Caco-2 (cell line): ENCODE data around the gene ANAPC5. TPM values are rescaled to one million over a fixed set of nuclear protein-coding genes. Genes with fewer than 3 reads are reported as not detected.

Experiments
- BruUV-seq: library from RNA; stranded (reverse); fragments of 400-500 nt; replicated peaks from 2 replicates; lab custom pipeline; 2021; lab: Mats Ljungman, UMichigan
- CTCF ChIA-PET: fragments of 300-600 bp; sonication (Branson Sonifier 250); formaldehyde crosslinking; loops from one replicate; lab custom pipeline; 2022; ENCODE audit warnings: antibody characterized with exemption; lab: Charles Lee
- POLR2A ChIA-PET: fragments of 300-600 bp; sonication (Branson Sonifier 250); formaldehyde crosslinking; loops from one replicate; lab custom pipeline; 2022; ENCODE audit warnings: antibody characterized with exemption; lab: Charles Lee
- DNase-seq, 2 experiments: peaks; one replicate each; pipeline versions ENCODE4 v3.0.0 to v3.0.0-alpha.2; 2020 to 2022
- H3K27me3 ChIP-seq: replicated peaks from 2 replicates; pipeline ENCODE4 v1.6.0; 2011; ENCODE audit warnings: low read length; ENCODE audit not compliant: control insufficient read depth, insufficient read depth
- H3K36me3 ChIP-seq: 2 replicates; pipeline ENCODE4 v1.5.1; 2011; ENCODE audit warnings: low read length; ENCODE audit not compliant: control insufficient read depth, insufficient read depth
- H3K4me1 ChIP-seq: fragments of 250-450 bp; sonication (Bioruptor Pico); 2 replicates; pipeline ENCODE4 v1.5.1; 2020; ENCODE audit warnings: mild to moderate bottlenecking
- H3K4me3 ChIP-seq: 2 replicates; pipeline ENCODE4 v1.5.1; 2011; ENCODE audit warnings: low read depth, mild to moderate bottlenecking, control low read depth, low read length
- H3K9me3 ChIP-seq: fragments of 250-450 bp; sonication (Bioruptor Pico); 2 replicates; pipeline ENCODE4 v1.5.1; 2020; ENCODE audit warnings: mild to moderate bottlenecking, moderate library complexity
- H3K27ac Mint-ChIP-seq: one replicate; pipeline ENCODE4 v1.8.0; 2022; ENCODE audit warnings: mixed read lengths; ENCODE audit not compliant: unreplicated experiment
- H3K27me3 Mint-ChIP-seq: one replicate; pipeline ENCODE4 v1.8.0; 2022; ENCODE audit warnings: mixed read lengths; ENCODE audit not compliant: insufficient read depth, unreplicated experiment
- H3K36me3 Mint-ChIP-seq: one replicate; pipeline ENCODE4 v1.8.0; 2022; ENCODE audit warnings: mild to moderate bottlenecking, mixed read lengths; ENCODE audit not compliant: insufficient read depth, unreplicated experiment
- H3K4me1 Mint-ChIP-seq: one replicate; pipeline ENCODE4 v1.8.0; 2022; ENCODE audit warnings: low read depth, mixed read lengths; ENCODE audit not compliant: unreplicated experiment
- H3K4me3 Mint-ChIP-seq: one replicate; pipeline ENCODE4 v1.8.0; 2022; ENCODE audit warnings: mild to moderate bottlenecking, moderate library complexity, mixed read lengths; ENCODE audit not compliant: unreplicated experiment
- H3K9me3 Mint-ChIP-seq: one replicate; pipeline ENCODE4 v1.8.0; 2022; ENCODE audit warnings: mixed read lengths; ENCODE audit not compliant: unreplicated experiment
- intact Hi-C: fragments of 100-400 bp; cut with micrococcal nuclease; formaldehyde crosslinking; loops from one replicate; pipeline ENCODE4 v1.10.0; 2022; ENCODE audit not compliant: unreplicated experiment
- total RNA-seq: library from RNA; stranded (reverse); gene quantifications from 2 replicates; pipeline ENCODE4 v1.2.3, GENCODE V29; 2022
- TF ChIP-seq, protein P1 (sequence below), 2 experiments: fragments of 200-600 bp in 1 of 2; IDR thresholded peaks; 1 replicate in 1 of 2; 2 replicates in 1 of 2; pipeline versions ENCODE4 v1.5.1 to v1.8.0; 2011 to 2022; ENCODE audit warnings: antibody characterized with exemption in 1 of 2, control low read depth in 1 of 2, inconsistent platforms in 1 of 2, low read depth in 1 of 2, low read length in 1 of 2, mild to moderate bottlenecking in 1 of 2, moderate library complexity in 1 of 2; ENCODE audit not compliant: insufficient read depth in 1 of 2, severe bottlenecking in 1 of 2, unreplicated experiment in 1 of 2

The ANAPC5 gene
- total RNA-seq, 1 experiment from 2014 or later, result 106 TPM

DNA sequence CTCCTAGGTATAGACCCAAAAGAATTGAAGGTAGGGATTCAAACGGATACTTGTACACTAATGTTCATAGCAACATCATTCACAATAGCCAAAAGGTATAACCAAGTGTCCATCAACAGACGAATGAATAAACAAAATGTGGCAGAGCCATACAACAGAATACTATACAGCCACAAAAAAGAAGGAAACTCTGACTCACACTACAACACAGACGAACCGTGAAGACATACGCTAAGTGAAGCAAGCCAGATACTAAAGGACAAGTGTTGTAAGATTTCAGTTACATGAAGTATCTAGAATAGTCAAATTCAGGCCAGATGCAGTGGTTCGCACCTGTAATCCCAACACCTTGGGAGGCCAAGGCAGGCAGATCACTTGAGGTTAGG, 74.8 kb downstream of the ANAPC5 start:
- intact Hi-C loops, result no loop called here
- Mint-ChIP-seq H3K4me3 (no peak overlapping the region), H3K4me1 (no peaks in the 10 kb centered on the region), H3K27me3 (no peaks in the 10 kb centered on the region), H3K9me3 (no peaks in the 10 kb centered on the region), H3K36me3 (peaks cover 27% of the 10 kb centered on the region), H3K27ac (no peak overlapping the region)
- Histone ChIP-seq H3K27me3 (no peaks in the 10 kb centered on the region), H3K4me1 (no peaks in the 10 kb centered on the region), H3K36me3 (no peaks in the 10 kb centered on the region; the same call in 1 of the 2 replicates), H3K4me3 (no peak overlapping the region), H3K9me3 (no peaks in the 10 kb centered on the region)
- TF ChIP-seq, protein P1, sequence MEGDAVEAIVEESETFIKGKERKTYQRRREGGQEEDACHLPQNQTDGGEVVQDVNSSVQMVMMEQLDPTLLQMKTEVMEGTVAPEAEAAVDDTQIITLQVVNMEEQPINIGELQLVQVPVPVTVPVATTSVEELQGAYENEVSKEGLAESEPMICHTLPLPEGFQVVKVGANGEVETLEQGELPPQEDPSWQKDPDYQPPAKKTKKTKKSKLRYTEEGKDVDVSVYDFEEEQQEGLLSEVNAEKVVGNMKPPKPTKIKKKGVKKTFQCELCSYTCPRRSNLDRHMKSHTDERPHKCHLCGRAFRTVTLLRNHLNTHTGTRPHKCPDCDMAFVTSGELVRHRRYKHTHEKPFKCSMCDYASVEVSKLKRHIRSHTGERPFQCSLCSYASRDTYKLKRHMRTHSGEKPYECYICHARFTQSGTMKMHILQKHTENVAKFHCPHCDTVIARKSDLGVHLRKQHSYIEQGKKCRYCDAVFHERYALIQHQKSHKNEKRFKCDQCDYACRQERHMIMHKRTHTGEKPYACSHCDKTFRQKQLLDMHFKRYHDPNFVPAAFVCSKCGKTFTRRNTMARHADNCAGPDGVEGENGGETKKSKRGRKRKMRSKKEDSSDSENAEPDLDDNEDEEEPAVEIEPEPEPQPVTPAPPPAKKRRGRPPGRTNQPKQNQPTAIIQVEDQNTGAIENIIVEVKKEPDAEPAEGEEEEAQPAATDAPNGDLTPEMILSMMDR (IDR thresholded peaks at IDR 0.05; ENCODE audit: insufficient read depth in 1 of 2, low read depth in 1 of 2, low read length in 1 of 2, severe bottlenecking in 1 of 2, unreplicated experiment in 1 of 2), result no peak
- BruUV-seq, result no TSS peak
- no peak for DNase-seq
- CTCF ChIA-PET, result no interaction called here
- POLR2A ChIA-PET, result no interaction called here

DNA sequence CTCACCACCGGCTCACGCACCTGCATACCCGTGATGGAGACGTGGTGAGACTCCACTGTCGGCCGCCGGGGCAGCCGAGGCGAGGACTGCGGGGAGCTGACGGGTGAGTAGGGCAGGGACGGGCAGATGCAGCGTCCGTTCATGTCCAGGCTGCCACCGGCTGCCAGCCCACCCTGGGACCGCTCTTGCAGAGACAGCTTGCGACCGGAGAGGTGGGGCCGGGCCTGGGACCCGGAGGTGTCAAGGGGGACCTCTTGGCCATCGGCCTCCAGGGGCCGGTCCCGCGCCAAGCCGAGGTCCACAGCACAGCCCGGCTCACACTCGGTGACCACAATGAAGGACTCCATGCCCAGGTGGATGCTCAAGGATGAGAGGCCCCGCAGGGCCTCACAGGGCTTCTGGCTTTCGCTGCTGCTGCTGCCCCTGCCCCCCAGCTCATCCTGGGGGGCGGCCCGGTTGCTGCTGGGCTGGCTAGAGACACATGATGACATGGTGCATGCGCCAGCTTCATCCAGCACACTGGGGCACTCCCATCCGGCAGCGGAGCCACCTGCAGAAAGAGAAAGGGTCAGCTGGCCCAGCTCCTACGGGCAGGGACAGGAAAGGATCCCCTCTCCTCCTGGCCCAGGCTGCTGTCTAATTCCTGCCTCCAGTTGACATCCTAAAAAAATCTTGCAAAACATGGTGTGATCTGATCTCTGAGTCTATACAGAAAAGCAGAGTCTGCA, 78.0 kb downstream of the ANAPC5 start:
- ChIA-PET POLR2A (no interaction called here), CTCF (no interaction called here)
- Mint-ChIP-seq H3K9me3 (no peaks in the 10 kb centered on the region), H3K27me3 (no peaks in the 10 kb centered on the region), H3K4me3 (no peak overlapping the region), H3K4me1 (no peaks in the 10 kb centered on the region), H3K36me3 (peaks cover 42% of the 10 kb centered on the region), H3K27ac (no peak overlapping the region)
- TF ChIP-seq, protein P1 (IDR thresholded peaks at IDR 0.05; ENCODE audit: insufficient read depth in 1 of 2, low read depth in 1 of 2, low read length in 1 of 2, severe bottlenecking in 1 of 2, unreplicated experiment in 1 of 2), result no peak
- Histone ChIP-seq H3K4me1 (no peaks in the 10 kb centered on the region), H3K36me3 (no peaks in the 10 kb centered on the region; the same call in none of the 2 replicates), H3K4me3 (no peak overlapping the region), H3K9me3 (no peaks in the 10 kb centered on the region), H3K27me3 (no peaks in the 10 kb centered on the region)
- intact Hi-C loops, result no loop called here
- no TSS peak for BruUV-seq
- DNase-seq, result no peak

DNA sequence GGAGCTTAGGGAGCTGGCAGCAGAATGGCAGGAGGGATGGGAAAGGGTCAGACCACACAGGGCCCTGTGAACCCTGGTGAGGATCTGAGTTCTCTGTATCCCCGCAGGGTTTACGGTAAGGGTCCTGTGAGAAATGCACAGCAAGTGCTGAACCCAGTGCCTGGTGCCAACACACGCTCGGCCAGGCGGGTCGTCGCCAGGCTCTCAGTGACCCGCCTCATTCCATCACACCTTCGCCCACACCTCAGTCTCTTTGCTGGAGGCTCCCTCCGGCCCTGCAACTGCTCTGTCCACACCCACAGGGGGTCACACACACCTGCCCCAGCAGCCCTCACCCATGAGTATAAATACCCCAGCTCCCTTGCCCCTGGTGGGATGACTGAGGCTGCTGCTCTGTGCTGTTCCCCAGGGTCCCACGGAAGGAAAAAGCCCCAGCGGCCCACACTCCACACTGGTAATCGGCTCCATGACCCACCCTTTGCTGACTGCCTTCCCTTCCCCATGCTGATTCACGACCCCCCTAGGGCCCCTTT, 78.8 kb downstream of the ANAPC5 start:
- BruUV-seq, result no TSS peak
- H3K9me3 ChIP-seq, result no peaks in the 10 kb centered on the region
- H3K4me3 Mint-ChIP-seq, result no peak overlapping the region
- CTCF ChIA-PET, result no interaction called here
- DNase-seq, result no peak
- H3K27me3 ChIP-seq, result no peaks in the 10 kb centered on the region
- H3K36me3 ChIP-seq, result no peaks in the 10 kb centered on the region; the same call in none of the 2 replicates
- no peaks in the 10 kb centered on the region for H3K4me1 ChIP-seq
- TF ChIP-seq, protein P1 (IDR thresholded peaks at IDR 0.05; ENCODE audit: insufficient read depth in 1 of 2, low read depth in 1 of 2, low read length in 1 of 2, severe bottlenecking in 1 of 2, unreplicated experiment in 1 of 2), result no peak
- H3K9me3 Mint-ChIP-seq, result no peaks in the 10 kb centered on the region
- no peak overlapping the region for H3K4me3 ChIP-seq
- no peak overlapping the region for H3K27ac Mint-ChIP-seq
- H3K36me3 Mint-ChIP-seq, result peaks cover 48% of the 10 kb centered on the region
- H3K27me3 Mint-ChIP-seq, result no peaks in the 10 kb centered on the region
- no peaks in the 10 kb centered on the region for H3K4me1 Mint-ChIP-seq
- POLR2A ChIA-PET, result no interaction called here
- intact Hi-C loops, result no loop called here
